SU-DHL-6 (cell line): ENCODE data around the gene GRID2.
"Not testable (repeated sequence)": the region's sequence is repeated elsewhere in the genome, so short reads cannot be mapped to it uniquely, and the experiment has no call there.

Experiments
- H2AFZ ChIP-seq: fragments of 200-600 bp; sonication (generic); 2 replicates; pipeline ENCODE4 v1.6.1; 2014; ENCODE audit warnings: low read depth, mild to moderate bottlenecking, moderate library complexity, mixed read lengths, antibody characterized with exemption, low read length; ENCODE audit not compliant: severe bottlenecking
- H3F3A ChIP-seq: fragments of 200-600 bp; shearing (Covaris generic); 2 replicates; pipeline ENCODE4 v1.6.0; 2016; ENCODE audit warnings: antibody characterized with exemption, mild to moderate bottlenecking; ENCODE audit not compliant: insufficient read depth
- H3K27ac ChIP-seq: fragments of 200-600 bp; sonication (generic); 2 replicates; pipeline ENCODE4 v1.5.1; 2016; ENCODE audit warnings: low read depth, mild to moderate bottlenecking, low read length, moderate library complexity, mixed read lengths
- H3K27me3 ChIP-seq: fragments of 200-600 bp; sonication (generic), shearing (Covaris generic); 2 replicates; pipeline ENCODE4 v1.6.0; 2014; ENCODE audit warnings: mild to moderate bottlenecking, low read length
- H3K36me3 ChIP-seq: fragments of 200-600 bp; sonication (generic); 2 replicates; pipeline ENCODE4 v1.6.1; 2014; ENCODE audit warnings: mild to moderate bottlenecking, low read length, mixed read lengths
- H3K4me2 ChIP-seq: fragments of 300-600, 200-600 bp; shearing (Covaris generic), sonication (generic); 2 replicates; pipeline ENCODE4 v1.6.0; 2014; ENCODE audit warnings: low read length, low read depth, mild to moderate bottlenecking; ENCODE audit not compliant: poor library complexity, severe bottlenecking
- H3K4me3 ChIP-seq: fragments of 200-600 bp; sonication (generic); 2 replicates; pipeline ENCODE4 v1.5.1; 2014; ENCODE audit warnings: antibody characterized with exemption, low read length, mild to moderate bottlenecking, mixed read lengths; ENCODE audit not compliant: insufficient read depth, poor library complexity, severe bottlenecking
- H3K79me2 ChIP-seq: fragments of 200-600 bp; sonication (generic); 2 replicates; pipeline ENCODE4 v1.6.1; 2014; ENCODE audit warnings: mild to moderate bottlenecking, low read length, moderate library complexity; ENCODE audit not compliant: insufficient read depth
- H3K9ac ChIP-seq: fragments of 200-600 bp; sonication (generic); 2 replicates; pipeline ENCODE4 v1.7.0; 2014; ENCODE audit warnings: mild to moderate bottlenecking, low read length
- H3K9me2 ChIP-seq: fragments of 200-600 bp; sonication (generic); replicated peaks from 2 replicates; pipeline ENCODE4 v1.6.1; 2014; ENCODE audit warnings: low read length; ENCODE audit not compliant: insufficient read depth
- H3K9me3 ChIP-seq: fragments of 200-600 bp; sonication (generic); 2 replicates; pipeline ENCODE4 v1.6.1; 2014; ENCODE audit warnings: low read length, mixed read lengths; ENCODE audit not compliant: insufficient read depth
- H4K20me1 ChIP-seq: fragments of 200-600 bp; sonication (generic); 2 replicates; pipeline ENCODE4 v1.6.1; 2014; ENCODE audit warnings: low read depth, mild to moderate bottlenecking, antibody characterized with exemption, low read length, moderate library complexity, mixed read lengths
- CTCF ChIP-seq: fragments of 200-600 bp; sonication (generic); IDR thresholded peaks from one replicate; pipeline ENCODE4 v1.5.1; 2017; ENCODE audit warnings: antibody characterized with exemption, mild to moderate bottlenecking, low read length, moderate library complexity; ENCODE audit not compliant: insufficient read depth, poor library complexity, severe bottlenecking
- EZH2phosphoT487 ChIP-seq: fragments of 200-600 bp; sonication (generic), shearing (Covaris generic); conservative IDR thresholded peaks from 2 replicates; pipeline ENCODE4 v1.6.1; 2018; ENCODE audit warnings: mild to moderate bottlenecking, antibody characterized with exemption, low read length, moderate library complexity, mixed read lengths

The GRID2 gene

GRCh38 chr4:92382128-92382527 lies 78.4 kb downstream of the GRID2 start:
- no peaks in the 10 kb centered on the region for H3K9me3 ChIP-seq
- no peaks in the 10 kb centered on the region for H3K79me2 ChIP-seq
- no peaks in the 10 kb centered on the region for H3K9me2 ChIP-seq
- H3F3A ChIP-seq, result no peaks in the 10 kb centered on the region
- H3K9ac ChIP-seq, result no peak overlapping the region
- H3K4me2 ChIP-seq, result no peak overlapping the region
- no peaks in the 10 kb centered on the region for H4K20me1 ChIP-seq
- H3K27me3 ChIP-seq, result no peaks in the 10 kb centered on the region
- H3K27ac ChIP-seq, result no peak overlapping the region
- no peak for TF ChIP-seq CTCF
- no peak for TF ChIP-seq EZH2phosphoT487
- H2AFZ ChIP-seq, result no peak overlapping the region
- no peak overlapping the region for H3K4me3 ChIP-seq
- no peaks in the 10 kb centered on the region for H3K36me3 ChIP-seq

- H3K4me3 ChIP-seq, result no peak overlapping the region
Observed at GRCh38 chr4:92387459-92388069, 83.8 kb downstream of the GRID2 start.

GRCh38 chr4:92399032-92399431 lies 95.3 kb downstream of the GRID2 start:
- no peaks in the 10 kb centered on the region for H3K27me3 ChIP-seq
- no peak overlapping the region for H3K27ac ChIP-seq
- no peaks in the 10 kb centered on the region for H3F3A ChIP-seq
- H3K9ac ChIP-seq, result no peak overlapping the region
- H4K20me1 ChIP-seq, result no peaks in the 10 kb centered on the region
- TF ChIP-seq EZH2phosphoT487, result no peak
- no peak for TF ChIP-seq CTCF
- H3K9me2 ChIP-seq, result no peaks in the 10 kb centered on the region
- no peaks in the 10 kb centered on the region for H3K9me3 ChIP-seq
- no peak overlapping the region for H3K4me3 ChIP-seq
- H3K79me2 ChIP-seq, result no peaks in the 10 kb centered on the region
- no peak overlapping the region for H2AFZ ChIP-seq
- H3K36me3 ChIP-seq, result no peaks in the 10 kb centered on the region
- no peak overlapping the region for H3K4me2 ChIP-seq

More at GRCh38 chr4:92387459-92388069, 83.8 kb downstream of the GRID2 start:
- no peak for TF ChIP-seq EZH2phosphoT487
- no peak for TF ChIP-seq CTCF
- Histone ChIP-seq H3K27ac (no peak overlapping the region), H3F3A (no peaks in the 10 kb centered on the region), H3K36me3 (no peaks in the 10 kb centered on the region), H2AFZ (no peak overlapping the region), H3K9me3 (no peaks in the 10 kb centered on the region), H3K79me2 (no peaks in the 10 kb centered on the region), H3K9ac (no peak overlapping the region), H3K4me2 (no peak overlapping the region), H4K20me1 (no peaks in the 10 kb centered on the region), H3K27me3 (no peaks in the 10 kb centered on the region), H3K9me2 (no peaks in the 10 kb centered on the region)

- H3K27me3 ChIP-seq, H4K20me1 ChIP-seq, H3F3A ChIP-seq, H3K4me2 ChIP-seq, H3K9me3 ChIP-seq, H3K36me3 ChIP-seq, H3K27ac ChIP-seq, H3K79me2 ChIP-seq, H3K9ac ChIP-seq, H3K9me2 ChIP-seq, H2AFZ ChIP-seq, H3K4me3 ChIP-seq: not testable (repeated sequence)
Observed at GRCh38 chr4:92403525-92403924, 99.8 kb downstream of the GRID2 start.
